GM12873 (cell line): ENCODE results near the gene GABRG2.

Source experiments
- TF ChIP-seq, protein P1 (sequence below): IDR thresholded peaks from 2 replicates; pipeline ENCODE4 v1.5.1; 2012; ENCODE audit warnings: low read depth, mild to moderate bottlenecking, moderate library complexity, low read length, control low read depth; ENCODE audit not compliant: insufficient read depth; ENCODE audit errors: missing control alignments

The GABRG2 gene

DNA sequence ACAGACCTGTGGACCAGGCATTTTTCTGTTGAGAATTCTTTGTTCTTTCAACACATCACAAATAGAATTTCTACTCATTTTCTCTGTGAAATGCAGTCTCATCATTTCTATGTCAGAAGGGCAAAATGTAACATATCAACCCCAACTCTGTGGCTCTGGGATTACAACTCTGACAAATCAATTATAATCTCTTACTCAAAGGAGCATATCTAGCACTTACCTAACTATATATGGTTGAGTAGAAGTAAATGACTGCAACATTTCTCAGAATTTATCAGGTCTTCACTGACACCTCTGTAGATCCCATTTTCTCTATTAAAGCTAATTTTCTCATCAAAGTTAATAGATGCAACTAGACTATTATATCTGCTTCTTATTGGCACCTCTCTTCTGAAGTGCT lies 64.8 kb downstream of the GABRG2 start:
- TF ChIP-seq, protein P1, sequence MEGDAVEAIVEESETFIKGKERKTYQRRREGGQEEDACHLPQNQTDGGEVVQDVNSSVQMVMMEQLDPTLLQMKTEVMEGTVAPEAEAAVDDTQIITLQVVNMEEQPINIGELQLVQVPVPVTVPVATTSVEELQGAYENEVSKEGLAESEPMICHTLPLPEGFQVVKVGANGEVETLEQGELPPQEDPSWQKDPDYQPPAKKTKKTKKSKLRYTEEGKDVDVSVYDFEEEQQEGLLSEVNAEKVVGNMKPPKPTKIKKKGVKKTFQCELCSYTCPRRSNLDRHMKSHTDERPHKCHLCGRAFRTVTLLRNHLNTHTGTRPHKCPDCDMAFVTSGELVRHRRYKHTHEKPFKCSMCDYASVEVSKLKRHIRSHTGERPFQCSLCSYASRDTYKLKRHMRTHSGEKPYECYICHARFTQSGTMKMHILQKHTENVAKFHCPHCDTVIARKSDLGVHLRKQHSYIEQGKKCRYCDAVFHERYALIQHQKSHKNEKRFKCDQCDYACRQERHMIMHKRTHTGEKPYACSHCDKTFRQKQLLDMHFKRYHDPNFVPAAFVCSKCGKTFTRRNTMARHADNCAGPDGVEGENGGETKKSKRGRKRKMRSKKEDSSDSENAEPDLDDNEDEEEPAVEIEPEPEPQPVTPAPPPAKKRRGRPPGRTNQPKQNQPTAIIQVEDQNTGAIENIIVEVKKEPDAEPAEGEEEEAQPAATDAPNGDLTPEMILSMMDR, result no peak

DNA sequence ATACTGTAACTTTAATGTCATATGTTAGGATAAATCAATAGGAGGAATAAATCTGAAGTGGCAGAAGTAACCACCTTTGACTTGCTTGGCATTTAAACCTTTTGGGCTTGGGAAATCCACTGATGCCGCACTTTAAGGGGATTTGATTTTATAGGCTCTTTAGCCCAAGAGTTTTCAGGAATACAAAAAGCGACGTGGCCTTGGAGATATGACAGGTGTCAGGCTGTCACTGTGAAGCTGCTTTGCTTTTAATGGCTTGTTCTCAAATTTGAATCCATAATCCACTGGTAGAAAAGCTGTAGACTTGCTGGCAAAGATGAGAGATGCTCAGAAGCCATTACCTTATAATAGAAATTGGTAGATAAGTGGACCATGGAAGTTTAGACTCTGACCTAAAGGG lies 71.6 kb downstream of the GABRG2 start:
- TF ChIP-seq, protein P1, result no peak

GRCh38 chr5:162154242-162154641 lies 86.7 kb downstream of the GABRG2 start:
- TF ChIP-seq, protein P1, result no peak

DNA sequence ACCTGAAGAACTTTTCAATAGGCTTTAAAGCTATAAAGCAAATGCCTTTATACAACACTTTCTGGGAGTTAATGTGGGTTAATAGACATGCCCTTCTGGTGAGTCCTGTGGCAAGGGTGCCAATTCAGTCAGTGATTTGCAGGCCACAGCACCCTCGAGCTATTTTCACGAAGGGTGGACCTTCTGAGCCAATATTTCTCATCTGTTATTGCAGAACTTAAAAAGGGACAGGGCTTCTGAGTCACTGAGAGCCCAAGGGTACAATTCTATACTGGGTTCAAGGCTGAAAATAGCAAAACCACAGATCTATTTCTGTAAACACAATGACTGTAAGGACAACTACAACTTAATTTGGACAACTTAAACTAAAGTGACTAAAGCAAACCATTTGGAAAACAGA lies 92.8 kb downstream of the GABRG2 start:
- TF ChIP-seq, protein P1, result no peak

GRCh38 chr5:162163663-162164062 lies 96.1 kb downstream of the GABRG2 start:
- TF ChIP-seq, protein P1, result no peak

GRCh38 chr5:162174358-162174974 lies 106.9 kb downstream of the GABRG2 start:
- TF ChIP-seq, protein P1, result no peak

GRCh38 chr5:162187371-162187770 lies 119.8 kb downstream of the GABRG2 start:
- TF ChIP-seq, protein P1, result no peak
